ENCODE measurements around the gene SPATA13.
"Not testable (repeated sequence)": the region's sequence is repeated elsewhere in the genome, so short reads cannot be mapped to it uniquely, and the experiment has no call there.

Gene SPATA13

DNA sequence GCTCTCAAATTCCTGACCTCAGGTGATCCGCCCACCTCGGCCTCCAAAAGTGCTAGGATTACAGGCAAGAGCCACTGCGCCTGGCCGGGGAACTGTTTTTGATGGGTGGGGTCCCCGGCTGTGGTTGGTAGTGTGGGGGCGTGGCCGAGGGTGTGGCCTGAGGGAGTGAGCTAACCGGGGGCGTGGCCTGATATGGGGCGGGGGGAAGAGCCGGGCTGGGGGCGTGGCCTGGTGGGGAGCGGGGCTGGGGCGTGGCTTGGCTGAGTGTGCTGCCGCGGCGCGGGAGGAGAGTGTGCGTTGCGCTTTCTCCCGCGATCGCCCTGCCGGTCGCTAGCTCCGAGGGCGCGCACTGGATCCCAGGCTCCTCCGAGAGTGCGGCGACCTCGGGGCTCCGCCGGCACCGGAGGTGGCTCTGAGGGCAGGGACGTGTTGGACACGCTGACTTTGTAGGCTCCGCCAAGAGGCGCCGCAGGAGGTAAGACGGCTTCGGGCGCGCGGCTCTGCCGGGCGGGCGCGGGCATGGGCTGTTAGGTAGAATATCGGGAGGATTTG lies at the start of gene SPATA13:
Gene SPATA13 (plus strand): TSS at position 263 of the 552 bp plus-strand sequence. CDS start 62,210 bp downstream, outside the sequence.
- Histone ChIP-seq H3K27me3 (peaks cover 8 to 35% (median 24%) of the 10 kb centered on the region in 11 experiments; a peak in 18 of 22 replicates), H3K9ac (peak within 1 kb of the TSS; percentile 70 to 88 (median 82)), H3K9me3 (replicated peaks in 1 of 11) (no peaks in the 10 kb centered on the region), H3K4me3 (peak within 1 kb of the TSS; percentile 74 to 89 (median 82)), H3K36me3 (no peaks in the 10 kb centered on the region), H3K27ac (peak within 1 kb of the TSS; percentile 35 to 81 (median 74); a peak in 21 of 22 replicates), H3K4me2 (peak within 1 kb of the TSS; percentile 92 to 100 (median 98)), H4K20me1 (peaks cover 0 to 46% (median 36%) of the 10 kb centered on the region in 11 experiments; a peak in 17 of 22 replicates), H3K4me1 (peaks cover 12 to 43% (median 32%) of the 10 kb centered on the region in 10 experiments; a peak in 19 of 20 replicates)
- no peak for TF ChIP-seq Cebpa-rat (IDR thresholded peaks at IDR 0.05)

DNA sequence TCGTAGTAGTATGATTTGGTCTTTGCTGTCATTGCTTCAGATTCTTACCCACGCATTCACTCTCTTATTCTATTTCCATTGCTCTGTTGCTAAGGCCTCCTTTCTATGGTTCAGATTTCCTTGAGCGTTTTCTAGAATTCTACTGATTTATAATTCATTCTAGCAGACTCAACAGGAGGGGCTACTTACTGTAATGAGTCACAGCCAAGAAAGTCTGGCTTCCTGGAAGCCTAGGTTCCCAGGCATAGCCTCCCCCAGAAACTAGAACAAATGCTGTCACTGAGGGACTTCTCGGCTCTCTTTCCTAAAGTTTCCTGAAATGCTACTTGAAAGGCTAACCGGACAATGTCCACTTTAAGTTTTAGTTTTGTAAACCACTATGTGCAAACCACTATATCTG lies 47.7 kb upstream of the SPATA13 start:
- no peak overlapping the region for H3K27ac ChIP-seq
- no peak overlapping the region for H3K4me3 ChIP-seq

DNA sequence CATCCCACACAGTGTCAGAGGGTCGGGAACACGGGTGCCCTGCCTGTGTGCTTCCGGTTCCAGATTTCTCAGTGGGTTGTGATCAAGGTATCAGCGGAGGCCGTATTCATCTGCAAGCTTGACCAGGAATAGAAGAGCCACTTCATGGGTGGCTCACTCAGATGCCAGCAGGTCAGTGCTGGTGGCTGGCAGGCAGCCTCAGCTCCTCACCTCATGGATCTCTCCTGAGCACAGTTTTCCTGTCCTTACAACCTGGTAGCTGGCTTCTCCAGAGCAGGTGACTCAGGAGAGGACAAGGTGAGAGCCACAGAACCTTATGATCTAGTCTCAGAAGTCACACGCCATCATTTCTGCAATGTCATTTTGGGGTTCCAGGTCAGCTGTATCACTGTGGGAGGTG lies 44.8 kb upstream of the SPATA13 start:
- Histone ChIP-seq H3K4me2 (no peak overlapping the region), H3K4me3 (no peak overlapping the region), H3K27me3 (no peaks in the 10 kb centered on the region), H4K20me1 (no peaks in the 10 kb centered on the region), H3K9ac (no peak overlapping the region), H3K36me3 (no peaks in the 10 kb centered on the region), H3K4me1 (no peaks in the 10 kb centered on the region), H3K9me3 (replicated peaks in 1 of 11) (no peaks in the 10 kb centered on the region), H3K27ac (no peak overlapping the region)
- TF ChIP-seq Cebpa-rat (IDR thresholded peaks at IDR 0.05) = no peak

More for the DNA sequence above, 47.7 kb upstream of the SPATA13 start:
- Histone ChIP-seq H3K9ac (no peak overlapping the region), H4K20me1 (no peaks in the 10 kb centered on the region), H3K9me3 (replicated peaks in 1 of 11) (no peaks in the 10 kb centered on the region), H3K36me3 (no peaks in the 10 kb centered on the region), H3K4me1 (no peaks in the 10 kb centered on the region), H3K4me2 (no peak overlapping the region), H3K27me3 (no peaks in the 10 kb centered on the region)
- TF ChIP-seq Cebpa-rat (IDR thresholded peaks at IDR 0.05) = no peak

DNA sequence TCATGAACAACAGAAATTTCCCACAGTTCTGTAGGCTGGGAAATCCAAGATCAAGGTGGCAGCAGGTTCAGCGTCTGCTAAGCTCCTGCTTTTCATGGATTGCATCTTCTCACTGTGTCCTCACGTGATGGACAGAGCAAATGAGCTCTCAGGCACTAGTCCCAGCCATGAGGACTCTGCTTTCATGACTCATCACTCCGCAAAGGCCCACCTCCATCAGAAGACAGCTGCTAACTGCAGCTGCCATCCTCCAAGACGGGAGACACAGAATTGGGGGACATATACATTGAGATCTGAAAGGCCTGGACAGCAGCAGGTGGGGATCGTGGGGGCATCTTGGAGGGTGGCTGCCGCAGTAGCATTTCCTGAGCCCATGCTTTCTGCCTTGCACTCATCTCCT lies 44.4 kb upstream of the SPATA13 start:
- Histone ChIP-seq H3K36me3 (no peaks in the 10 kb centered on the region), H3K9me3 (replicated peaks in 1 of 11) (no peaks in the 10 kb centered on the region), H3K27me3 (no peaks in the 10 kb centered on the region), H3K4me3 (no peak overlapping the region), H3K4me1 (no peaks in the 10 kb centered on the region), H3K9ac (no peak overlapping the region), H3K4me2 (no peak overlapping the region), H4K20me1 (no peaks in the 10 kb centered on the region), H3K27ac (no peak overlapping the region)
- TF ChIP-seq Cebpa-rat (IDR thresholded peaks at IDR 0.05) = no peak

DNA sequence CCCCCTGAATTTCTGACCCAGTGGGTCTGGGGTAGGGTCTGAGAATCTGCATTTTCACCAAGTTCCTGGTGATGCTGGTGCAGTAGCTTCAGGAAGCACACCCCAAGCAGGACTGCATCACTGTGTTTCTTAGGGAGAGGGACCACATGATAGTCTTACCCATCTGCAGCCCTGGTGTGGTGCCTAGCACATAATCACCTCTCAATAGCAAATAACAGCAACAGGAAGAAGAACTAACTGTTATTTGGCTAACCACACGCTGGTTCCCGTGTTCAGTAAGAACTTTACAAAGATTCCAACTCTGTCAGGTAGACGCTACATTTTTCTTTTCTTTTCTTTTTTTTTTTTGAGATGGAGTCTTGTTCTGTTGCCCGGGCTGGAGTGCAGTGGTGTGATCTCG lies 41.9 kb upstream of the SPATA13 start:
- no peaks in the 10 kb centered on the region for H3K9me3 ChIP-seq (replicated peaks in 1 of 11)
- TF ChIP-seq Cebpa-rat (IDR thresholded peaks at IDR 0.05) = no peak
- H3K27me3 ChIP-seq = no peaks in the 10 kb centered on the region
- no peak overlapping the region for H3K4me2 ChIP-seq
- H3K4me1 ChIP-seq = no peaks in the 10 kb centered on the region
- H3K9ac ChIP-seq = no peak overlapping the region
- no peak overlapping the region for H3K4me3 ChIP-seq
- H3K27ac ChIP-seq = no peak overlapping the region
- H3K36me3 ChIP-seq = no peaks in the 10 kb centered on the region
- H4K20me1 ChIP-seq = no peaks in the 10 kb centered on the region

DNA sequence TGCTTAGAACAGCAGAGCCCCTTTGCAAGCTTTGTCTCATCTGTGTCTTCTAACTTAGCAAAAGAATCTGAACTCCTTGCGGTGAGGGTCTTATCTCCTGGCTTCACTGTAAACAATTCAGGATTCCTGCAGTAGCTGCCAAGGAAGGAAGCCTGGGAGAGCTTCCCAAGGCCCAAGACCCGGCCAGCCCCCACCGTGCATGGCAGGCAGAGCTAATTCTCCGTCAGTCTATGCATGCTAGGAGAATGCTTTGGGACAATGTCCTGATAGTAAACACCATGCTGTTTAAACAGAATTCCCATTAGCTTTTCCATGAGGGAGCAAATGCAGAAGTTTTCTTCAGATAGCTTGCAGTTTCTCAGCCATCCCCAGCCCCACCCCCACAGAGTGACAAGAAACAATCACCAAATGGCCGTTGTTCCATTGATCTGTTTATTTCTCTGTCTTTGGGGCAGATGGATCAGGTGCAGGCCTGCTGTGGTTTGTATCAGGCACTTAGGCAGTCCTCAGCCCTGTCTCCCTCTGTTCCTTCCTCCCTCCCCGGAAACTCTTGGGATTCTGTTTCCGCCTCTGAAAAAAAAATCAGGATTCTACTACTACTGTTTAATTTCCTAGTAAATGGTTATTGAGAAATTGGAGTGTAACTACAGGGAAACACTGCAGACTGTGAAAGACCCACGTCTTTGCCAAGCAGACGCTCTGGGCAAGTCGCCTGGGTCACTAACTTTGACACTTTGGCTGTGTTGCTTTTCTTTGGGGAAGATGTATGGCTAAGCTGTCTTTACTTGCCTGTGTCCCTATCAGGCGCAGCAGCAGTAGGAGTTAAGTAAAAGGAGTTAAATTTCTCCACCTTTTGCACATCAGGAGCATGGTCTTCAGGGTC lies 40.7 kb upstream of the SPATA13 start:
- no peak for TF ChIP-seq Cebpa-rat (IDR thresholded peaks at IDR 0.05)
- Histone ChIP-seq H3K27me3 (no peaks in the 10 kb centered on the region), H3K36me3 (no peaks in the 10 kb centered on the region), H3K4me2 (no peak overlapping the region), H3K4me3 (no peak overlapping the region), H4K20me1 (no peaks in the 10 kb centered on the region), H3K27ac (no peak overlapping the region), H3K9ac (no peak overlapping the region), H3K9me3 (replicated peaks in 1 of 11) (no peaks in the 10 kb centered on the region), H3K4me1 (peaks cover 1 to 7% (median 6%) of the 10 kb centered on the region in 10 experiments; a peak in 18 of 20 replicates)

DNA sequence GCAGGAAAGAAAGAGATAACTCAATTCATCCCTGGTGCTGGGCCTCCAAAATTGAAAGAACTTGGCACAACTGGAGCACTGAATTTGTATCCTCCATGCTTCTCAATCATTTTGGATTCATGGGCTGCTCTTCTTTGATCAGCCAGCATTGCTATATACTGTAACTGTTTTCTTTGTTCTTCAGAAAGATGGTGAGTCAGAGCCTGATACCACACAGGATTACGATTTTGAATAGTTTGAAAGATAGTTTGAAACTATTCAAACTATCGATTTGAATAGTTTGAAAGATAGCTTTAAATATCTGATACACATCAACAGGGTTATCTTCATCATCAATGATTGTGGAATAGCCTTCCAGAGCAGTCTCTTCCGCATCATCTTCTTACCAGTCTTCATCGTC lies 38.5 kb upstream of the SPATA13 start:
- H4K20me1 ChIP-seq; H3K4me2 ChIP-seq; H3K9ac ChIP-seq; H3K4me3 ChIP-seq; H3K36me3 ChIP-seq; H3K9me3 ChIP-seq (replicated peaks in 1 of 11); H3K27ac ChIP-seq; H3K27me3 ChIP-seq: not testable (repeated sequence)
- peaks cover 6 to 16% (median 11%) of the 10 kb centered on the region in 10 experiments; a peak in 19 of 20 replicates for H3K4me1 ChIP-seq

DNA sequence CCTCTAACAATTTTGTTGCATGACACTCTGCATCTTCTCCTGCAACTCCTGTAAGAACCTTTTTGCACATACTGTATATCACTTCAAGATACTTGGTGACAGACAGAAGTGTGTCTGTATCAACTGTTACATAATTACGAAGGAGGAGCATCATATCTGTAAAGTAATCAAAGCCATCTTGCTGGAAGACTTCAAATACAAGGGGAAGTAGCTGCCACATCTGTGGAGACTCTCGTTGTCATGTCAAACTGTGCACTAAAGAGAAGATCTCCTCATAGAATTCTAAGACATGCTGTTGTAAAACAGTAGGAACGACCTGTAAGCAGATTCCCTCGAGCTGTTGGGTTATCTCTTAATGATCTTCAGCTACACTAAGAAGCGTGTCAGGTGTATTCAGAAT lies 38.0 kb upstream of the SPATA13 start:
- Histone ChIP-seq H3K9ac (no peak overlapping the region), H3K36me3 (no peaks in the 10 kb centered on the region), H3K9me3 (replicated peaks in 1 of 11) (no peaks in the 10 kb centered on the region), H4K20me1 (no peaks in the 10 kb centered on the region), H3K4me1 (peaks cover 6 to 16% (median 11%) of the 10 kb centered on the region in 10 experiments; a peak in 19 of 20 replicates), H3K4me2 (no peak overlapping the region), H3K27ac (no peak overlapping the region), H3K4me3 (no peak overlapping the region), H3K27me3 (no peaks in the 10 kb centered on the region)
- no peak for TF ChIP-seq Cebpa-rat (IDR thresholded peaks at IDR 0.05)

DNA sequence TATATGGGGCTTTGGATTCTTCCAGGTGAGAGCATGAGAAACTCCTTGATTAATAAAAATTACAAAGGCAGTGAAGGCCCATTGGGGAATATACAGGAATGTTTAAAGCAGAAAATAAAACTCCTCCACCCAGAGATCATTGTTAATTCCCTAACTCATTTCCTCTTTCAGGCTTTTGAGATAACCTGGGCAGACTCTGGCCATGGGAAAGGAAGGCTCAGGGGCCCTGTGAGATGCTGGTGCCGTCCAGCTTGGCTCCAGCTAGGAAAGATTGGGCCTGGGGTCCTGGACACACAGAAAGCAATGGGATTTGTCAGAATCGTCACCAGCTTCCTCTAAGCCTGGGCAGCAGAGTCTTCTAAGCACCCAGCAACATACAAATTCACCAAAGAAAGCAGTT lies 36.8 kb upstream of the SPATA13 start:
- Histone ChIP-seq H3K36me3 (no peaks in the 10 kb centered on the region), H3K9me3 (replicated peaks in 1 of 11) (no peaks in the 10 kb centered on the region), H3K4me3 (no peak overlapping the region), H3K27ac (no peak overlapping the region), H3K27me3 (no peaks in the 10 kb centered on the region), H3K4me2 (no peak overlapping the region), H3K4me1 (peaks cover 6 to 16% (median 11%) of the 10 kb centered on the region in 10 experiments; a peak in 19 of 20 replicates), H3K9ac (no peak overlapping the region), H4K20me1 (no peaks in the 10 kb centered on the region)
- TF ChIP-seq Cebpa-rat (IDR thresholded peaks at IDR 0.05) = no peak
